Thyroid gland (tissue), 4 donors: ENCODE results near the gene ITM2B. TPM values are rescaled to one million over a fixed set of nuclear protein-coding genes. Genes with fewer than 3 reads are reported as not detected.

Experiments
- DNase-seq, 2 donors: peaks; one replicate each; pipeline ENCODE4 v3.0.0-alpha.2; 2019
- H3K27ac ChIP-seq, 3 donors: fragments of 200-600 bp; sonication (generic); 1 replicate in 2 of 3; 2 replicates in 1 of 3; pipeline ENCODE4 v1.5.1; 2016 to 2019; ENCODE audit warnings: mild to moderate bottlenecking in 1 of 3, moderate library complexity in 1 of 3
- H3K27me3 ChIP-seq: fragments of 200-600 bp; sonication (generic); one replicate; pipeline ENCODE4 v1.5.1; 2019
- H3K36me3 ChIP-seq, 2 donors: fragments of 200-600 bp; sonication (generic); one replicate each; pipeline ENCODE4 v1.5.1; 2016 to 2019
- H3K4me1 ChIP-seq, 2 donors: fragments of 200-600 bp; sonication (generic); one replicate each; pipeline ENCODE4 v1.5.1; 2017 to 2019
- H3K4me3 ChIP-seq, 3 donors: fragments of 200-600 bp; sonication (generic); replicated peaks in 1 of 3; 1 replicate in 2 of 3; 2 replicates in 1 of 3; pipeline ENCODE4 v1.5.1; 2016; ENCODE audit warnings: mild to moderate bottlenecking in 1 of 3
- H3K9me3 ChIP-seq: fragments of 200-600 bp; sonication (generic); one replicate; pipeline ENCODE4 v1.5.1; 2017
- POLR2A ChIP-seq, 2 donors: fragments of 450-650 bp; IDR thresholded peaks; one replicate each; pipeline ENCODE4 v1.6.1; 2017; ENCODE audit warnings: antibody characterized with exemption in 2 of 2, mild to moderate bottlenecking in 2 of 2, moderate library complexity in 1 of 2
- WGBS, 2 donors: methylation state at CpG; one replicate each; pipeline ENCODE4 v1.1.5; 2017; 5-methylcytosine and 5-hydroxymethylcytosine counted together
- intact Hi-C: fragments of 100-400 bp; cut with DNase I; formaldehyde crosslinking; loops from one replicate; pipeline ENCODE4 v1.15.1; 2023
- total RNA-seq, 4 donors: library from RNA; depleted of rRNA; stranded (reverse); fragments of >200 nt; gene quantifications; one replicate each; pipeline ENCODE4 v1.2.3, GENCODE V29; 2016
- TF ChIP-seq, protein P1 (sequence below), 6 experiments: fragments of 200-600 bp in 3 of 6; fragments of 450-650 bp in 3 of 6; sonication (generic) in 3 of 6; IDR thresholded peaks; one replicate each; pipeline ENCODE4 v1.5.1; 2016 to 2019; ENCODE audit warnings: antibody characterized with exemption in 6 of 6, mild to moderate bottlenecking in 2 of 6, inconsistent platforms in 1 of 6, moderate library complexity in 1 of 6

ITM2B gene
- total RNA-seq, 4 donors from 2014 or later = 550 to 716 (median 624) TPM

DNA sequence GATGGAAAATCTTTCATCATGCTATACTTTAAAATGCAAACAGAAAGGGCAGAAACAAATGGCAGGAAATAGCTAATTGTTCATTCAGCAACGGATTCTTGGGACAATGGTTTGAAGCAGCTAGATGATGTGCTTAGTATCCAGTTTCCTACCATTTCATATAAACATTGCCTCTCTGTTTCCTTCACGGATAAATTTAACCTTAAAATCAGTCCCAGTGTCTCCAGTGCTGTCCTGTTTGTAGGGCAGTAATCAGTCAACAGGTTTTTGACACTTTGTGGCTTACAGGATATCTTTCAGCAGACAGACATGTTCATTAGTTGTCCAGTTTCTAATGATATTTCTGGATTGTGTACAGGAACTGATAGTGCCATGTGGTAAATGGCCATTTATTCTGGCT lies 45.8 kb downstream of the ITM2B start:
- Histone ChIP-seq H3K4me1 (no peaks in the 10 kb centered on the region), H3K9me3 (no peaks in the 10 kb centered on the region), H3K36me3 (no peaks in the 10 kb centered on the region), H3K27ac (no peak overlapping the region), H3K4me3 (no peak overlapping the region), H3K27me3 (no peaks in the 10 kb centered on the region)
- 32 to 42% methylated on average over 2 of the region's 2 CpGs for WGBS, 2 donors
- intact Hi-C loops = no loop called here
- no peak for DNase-seq
- TF ChIP-seq, protein P1, sequence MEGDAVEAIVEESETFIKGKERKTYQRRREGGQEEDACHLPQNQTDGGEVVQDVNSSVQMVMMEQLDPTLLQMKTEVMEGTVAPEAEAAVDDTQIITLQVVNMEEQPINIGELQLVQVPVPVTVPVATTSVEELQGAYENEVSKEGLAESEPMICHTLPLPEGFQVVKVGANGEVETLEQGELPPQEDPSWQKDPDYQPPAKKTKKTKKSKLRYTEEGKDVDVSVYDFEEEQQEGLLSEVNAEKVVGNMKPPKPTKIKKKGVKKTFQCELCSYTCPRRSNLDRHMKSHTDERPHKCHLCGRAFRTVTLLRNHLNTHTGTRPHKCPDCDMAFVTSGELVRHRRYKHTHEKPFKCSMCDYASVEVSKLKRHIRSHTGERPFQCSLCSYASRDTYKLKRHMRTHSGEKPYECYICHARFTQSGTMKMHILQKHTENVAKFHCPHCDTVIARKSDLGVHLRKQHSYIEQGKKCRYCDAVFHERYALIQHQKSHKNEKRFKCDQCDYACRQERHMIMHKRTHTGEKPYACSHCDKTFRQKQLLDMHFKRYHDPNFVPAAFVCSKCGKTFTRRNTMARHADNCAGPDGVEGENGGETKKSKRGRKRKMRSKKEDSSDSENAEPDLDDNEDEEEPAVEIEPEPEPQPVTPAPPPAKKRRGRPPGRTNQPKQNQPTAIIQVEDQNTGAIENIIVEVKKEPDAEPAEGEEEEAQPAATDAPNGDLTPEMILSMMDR (IDR thresholded peaks at IDR 0.05) = no peak
- TF ChIP-seq POLR2A (IDR thresholded peaks at IDR 0.05) = no peak

DNA sequence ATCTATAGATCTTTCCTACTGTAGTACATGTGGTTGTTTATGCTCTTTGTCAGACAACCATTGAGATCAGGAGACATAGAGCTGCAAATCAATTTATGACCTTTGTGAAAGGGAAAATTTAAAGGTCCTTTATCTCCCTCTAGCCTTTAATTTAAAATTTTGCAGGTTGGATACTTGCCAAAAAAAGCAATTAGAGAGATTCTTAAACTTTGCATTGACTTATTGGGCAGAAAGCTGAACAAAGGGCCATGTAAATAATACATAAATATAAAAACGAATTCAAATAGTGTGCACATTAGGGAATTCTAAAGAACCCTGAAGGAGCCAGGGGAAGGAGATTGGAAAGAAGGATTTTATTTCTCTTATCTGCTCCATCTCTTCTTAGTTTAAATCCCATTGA lies 48.5 kb downstream of the ITM2B start:
- TF ChIP-seq, protein P1 (IDR thresholded peaks at IDR 0.05) = no peak
- TF ChIP-seq POLR2A (IDR thresholded peaks at IDR 0.05) = no peak
- no peak for DNase-seq
- Histone ChIP-seq H3K9me3 (no peaks in the 10 kb centered on the region), H3K36me3 (no peaks in the 10 kb centered on the region), H3K27ac (no peak overlapping the region), H3K4me3 (no peak overlapping the region), H3K27me3 (no peaks in the 10 kb centered on the region), H3K4me1 (no peaks in the 10 kb centered on the region)
- intact Hi-C loops = no loop called here
- WGBS, 2 donors = 72 to 74% methylated on average over 1 of the region's 1 CpG

DNA sequence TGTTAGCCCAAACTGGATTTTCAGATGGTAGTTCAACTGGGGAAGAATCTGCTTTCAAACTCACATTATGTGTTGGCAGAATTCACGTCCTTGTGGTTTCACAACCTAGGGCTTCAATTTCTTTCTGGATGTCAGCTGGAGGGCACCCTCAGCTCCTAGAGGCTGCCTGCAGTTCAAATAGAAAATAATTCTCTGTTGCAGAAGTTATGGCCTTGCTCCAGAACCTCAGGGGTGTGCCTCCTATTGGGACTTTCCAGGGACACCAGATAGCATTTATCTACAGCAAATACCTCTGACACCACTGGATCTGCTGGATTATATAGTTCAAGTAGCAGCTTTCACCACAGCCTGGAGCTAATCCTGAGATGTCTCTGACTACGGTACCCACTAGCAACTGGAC lies 58.7 kb downstream of the ITM2B start:
- H3K27me3 ChIP-seq = no peaks in the 10 kb centered on the region
- no peaks in the 10 kb centered on the region for H3K9me3 ChIP-seq
- DNase-seq = no peak
- H3K36me3 ChIP-seq = no peaks in the 10 kb centered on the region
- intact Hi-C loops = no loop called here
- no peak overlapping the region for H3K27ac ChIP-seq
- no peak for TF ChIP-seq POLR2A (IDR thresholded peaks at IDR 0.05)
- no peaks in the 10 kb centered on the region for H3K4me1 ChIP-seq
- no peak overlapping the region for H3K4me3 ChIP-seq
- WGBS, 2 donors = 68 to 86% methylated on average over 2 of the region's 2 CpGs

DNA sequence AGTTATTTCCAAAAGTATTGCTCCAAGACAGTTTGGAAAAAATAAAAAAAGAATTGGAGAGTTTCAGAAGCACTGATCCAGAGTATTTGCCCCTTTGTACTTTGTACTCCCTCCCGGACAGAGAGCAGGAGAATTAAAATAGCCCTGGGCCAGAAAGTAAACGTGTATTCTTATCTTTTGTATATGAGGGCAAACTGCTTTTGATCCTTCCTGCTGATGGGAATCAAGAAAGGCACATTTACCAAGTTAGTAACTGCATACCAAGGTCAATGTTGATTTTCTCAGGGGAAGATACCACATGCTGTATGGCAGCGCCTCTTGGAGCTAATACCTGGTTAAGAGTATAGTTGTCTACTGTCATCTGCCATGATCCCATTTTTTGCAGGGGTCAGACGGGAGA lies 59.6 kb downstream of the ITM2B start:
- no peak for DNase-seq
- Histone ChIP-seq H3K9me3 (no peaks in the 10 kb centered on the region), H3K36me3 (no peaks in the 10 kb centered on the region), H3K4me1 (no peaks in the 10 kb centered on the region), H3K27me3 (no peaks in the 10 kb centered on the region), H3K27ac (no peak overlapping the region), H3K4me3 (no peak overlapping the region)
- 85 to 87% methylated on average over 4 of the region's 4 CpGs for WGBS, 2 donors
- no peak for TF ChIP-seq POLR2A (IDR thresholded peaks at IDR 0.05)
- TF ChIP-seq, protein P1 (IDR thresholded peaks at IDR 0.05) = no peak
- intact Hi-C loops = no loop called here

DNA sequence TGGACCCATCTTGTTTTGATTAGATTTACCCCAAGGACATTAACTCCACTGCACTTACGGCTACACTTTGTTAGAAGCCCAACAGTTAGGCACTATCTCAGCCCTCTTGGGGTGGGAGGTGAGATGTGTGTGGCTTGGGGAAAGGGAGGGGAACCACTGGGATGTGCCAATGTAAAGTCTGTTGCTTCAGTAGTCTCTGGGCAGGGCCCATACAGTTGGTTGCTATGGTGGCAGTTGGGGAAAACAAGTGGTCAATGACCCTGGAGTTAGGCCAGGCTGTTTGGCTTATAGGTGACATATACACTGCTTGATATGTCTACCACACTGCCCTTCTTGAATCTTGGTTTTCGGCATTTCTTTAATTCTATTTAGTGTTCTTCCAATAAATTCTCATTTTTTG lies 61.6 kb downstream of the ITM2B start:
- 97 to 98% methylated on average over 2 of the region's 2 CpGs for WGBS, 2 donors
- intact Hi-C loops = no loop called here
- DNase-seq = no peak

More for the DNA sequence above, 61.6 kb downstream of the ITM2B start:
- Histone ChIP-seq H3K27ac (no peak overlapping the region), H3K36me3 (no peaks in the 10 kb centered on the region), H3K4me1 (no peaks in the 10 kb centered on the region), H3K27me3 (no peaks in the 10 kb centered on the region), H3K9me3 (no peaks in the 10 kb centered on the region), H3K4me3 (no peak overlapping the region)
- TF ChIP-seq, protein P1 (IDR thresholded peaks at IDR 0.05) = no peak
- no peak for TF ChIP-seq POLR2A (IDR thresholded peaks at IDR 0.05)
